Brain microvascular endothelial cell (primary cell): ENCODE measurements around the gene RIMS1.
A peak's percentile ranks its signal among the peaks of the same experiment; 100 is the strongest.

ENCODE experiments used
- DNase-seq: peaks from one replicate; pipeline ENCODE4 v3.0.0-alpha.2; 2020
- H3K27ac ChIP-seq: fragments of 250-450 bp; sonication (Bioruptor Pico); 2 replicates; pipeline ENCODE4 v1.5.1; 2020; ENCODE audit warnings: mild to moderate bottlenecking, moderate library complexity
- H3K27me3 ChIP-seq: fragments of 250-450 bp; sonication (Bioruptor Pico); replicated peaks from 2 replicates; pipeline ENCODE4 v1.5.1; 2020; ENCODE audit warnings: mild to moderate bottlenecking
- H3K36me3 ChIP-seq: fragments of 250-450 bp; sonication (Bioruptor Pico); replicated peaks from 2 replicates; pipeline ENCODE4 v1.5.1; 2020; ENCODE audit warnings: mild to moderate bottlenecking
- H3K4me3 ChIP-seq: 2 replicates; pipeline ENCODE4 v1.5.1; 2011; ENCODE audit warnings: low read depth, mild to moderate bottlenecking, control low read depth, low read length, moderate library complexity
- CTCF ChIP-seq: IDR thresholded peaks from 2 replicates; pipeline ENCODE4 v1.5.1; 2011; ENCODE audit warnings: low read depth, mild to moderate bottlenecking, moderate library complexity, low read length, control low read depth, inconsistent platforms; ENCODE audit errors: missing control alignments
- in situ Hi-C: cut with HindIII; loops from 2 replicates; pipeline ENCODE4 v1.10.0; 2017; ENCODE audit warnings: low sequenced_read_pairs, low pct_ligation_motif_present

Gene RIMS1

DNA sequence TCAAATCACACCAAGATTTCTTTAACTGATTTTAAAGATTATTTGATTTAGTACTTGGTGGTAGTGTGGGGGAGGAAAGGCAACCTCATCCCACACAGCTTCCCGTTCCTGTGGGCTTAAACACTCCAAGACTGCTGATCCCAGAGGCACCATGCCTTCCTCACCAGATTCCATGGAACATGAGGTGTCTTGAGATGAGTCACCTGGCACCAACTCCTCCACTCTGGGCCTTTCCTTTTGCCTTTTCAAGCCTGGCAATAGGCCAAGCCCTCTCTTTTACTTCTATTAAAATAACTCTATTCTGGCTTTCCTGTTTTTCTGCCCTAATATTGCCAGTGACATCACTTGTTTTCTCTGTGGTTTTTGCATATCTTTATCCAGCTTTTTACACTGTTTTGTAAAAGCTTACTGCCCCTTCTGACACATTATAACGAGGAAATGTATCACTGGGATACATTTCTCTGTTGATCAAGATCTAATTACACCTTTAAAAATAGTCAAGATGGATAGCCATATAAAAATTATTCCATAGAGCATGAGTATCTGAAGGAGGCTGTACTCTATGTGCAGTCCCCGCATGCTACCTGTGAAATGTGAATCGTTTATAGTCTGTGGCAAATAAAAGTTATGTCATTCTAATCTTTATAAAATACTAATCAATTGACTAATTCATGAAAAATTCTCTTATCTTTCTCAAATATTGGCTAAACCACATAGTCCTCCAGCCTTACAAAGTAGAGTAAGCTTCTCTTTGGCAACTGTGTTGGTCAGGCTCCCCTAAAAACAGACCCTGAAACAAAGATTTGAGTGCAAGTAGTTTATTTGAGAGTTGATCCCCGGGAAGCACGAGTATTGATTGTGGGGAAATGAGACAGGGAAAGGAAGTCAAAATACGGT lies 477.7 kb downstream of the RIMS1 start:
- TF ChIP-seq CTCF, result no peak
- H3K4me3 ChIP-seq, result no peak overlapping the region
- no peaks in the 10 kb centered on the region for H3K27me3 ChIP-seq
- H3K36me3 ChIP-seq, result no peaks in the 10 kb centered on the region
- no peak overlapping the region for H3K27ac ChIP-seq
- peak; percentile 90 for DNase-seq
- in situ Hi-C loops, result no loop called here

DNA sequence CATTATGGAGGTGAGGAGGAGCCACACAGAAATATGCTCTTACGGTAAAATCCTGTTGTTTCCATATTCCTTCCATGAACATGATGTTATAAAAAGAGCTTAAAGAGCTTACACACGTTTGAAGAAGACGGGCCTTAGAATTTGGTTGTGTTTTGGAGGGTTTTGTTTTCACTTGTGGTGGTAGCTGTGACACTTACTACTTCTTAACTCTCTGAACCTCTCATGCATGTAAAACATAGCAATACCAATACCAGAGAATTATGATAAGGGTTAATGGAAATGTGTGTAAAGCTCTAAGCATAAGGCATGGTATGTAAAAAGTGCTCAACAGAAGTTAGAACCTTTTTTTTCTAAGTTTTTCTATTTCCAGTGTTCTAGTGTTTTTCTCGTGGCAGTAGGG lies 479.4 kb downstream of the RIMS1 start:
- no peak overlapping the region for H3K27ac ChIP-seq
- TF ChIP-seq CTCF, result no peak
- in situ Hi-C loops, result no loop called here
- H3K27me3 ChIP-seq, result no peaks in the 10 kb centered on the region
- no peak for DNase-seq
- no peak overlapping the region for H3K4me3 ChIP-seq
- H3K36me3 ChIP-seq, result no peaks in the 10 kb centered on the region

DNA sequence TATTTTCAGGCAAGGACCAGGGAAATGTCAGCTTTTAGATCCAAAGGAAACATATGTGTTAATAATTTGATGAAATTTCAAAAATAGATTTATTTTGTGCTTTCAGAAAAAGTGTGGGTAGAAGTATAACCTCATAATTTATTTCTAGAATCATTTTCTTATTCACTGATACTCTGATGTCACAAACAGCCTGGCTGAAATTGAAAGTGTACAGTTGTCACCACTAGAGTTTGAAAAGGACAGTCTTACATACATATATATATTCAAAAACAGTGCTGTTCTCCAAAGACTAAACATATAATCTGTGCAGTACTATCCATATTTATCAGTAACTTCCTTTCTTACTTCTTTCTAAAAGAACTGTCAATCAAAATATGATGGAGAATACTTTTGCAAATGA lies 481.1 kb downstream of the RIMS1 start:
- Histone ChIP-seq H3K36me3 (no peaks in the 10 kb centered on the region), H3K27me3 (no peaks in the 10 kb centered on the region), H3K27ac (no peak overlapping the region), H3K4me3 (no peak overlapping the region)
- in situ Hi-C loops, result no loop called here
- no peak for TF ChIP-seq CTCF
- DNase-seq, result no peak

DNA sequence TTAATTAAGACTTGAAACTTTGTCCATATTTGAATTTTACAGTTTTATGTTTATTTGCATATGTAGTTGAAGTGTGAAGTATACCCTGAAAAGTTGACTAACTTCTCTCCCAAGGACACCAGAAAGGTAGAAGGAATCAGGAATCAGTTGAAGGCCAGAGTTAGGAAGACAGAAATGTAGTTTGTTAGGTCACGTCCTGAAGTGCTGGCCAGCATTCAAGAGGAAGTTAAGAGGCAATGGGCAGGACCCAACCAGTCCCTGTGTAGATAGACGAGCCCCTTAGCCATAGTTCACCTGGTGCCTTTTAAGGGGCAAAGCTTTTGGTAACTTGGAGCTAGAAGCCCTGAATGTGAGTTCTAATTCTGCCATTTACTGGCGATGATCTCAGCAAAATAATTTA lies 485.1 kb downstream of the RIMS1 start:
- Histone ChIP-seq H3K4me3 (no peak overlapping the region), H3K27ac (no peak overlapping the region), H3K27me3 (no peaks in the 10 kb centered on the region), H3K36me3 (no peaks in the 10 kb centered on the region)
- DNase-seq, result no peak
- no peak for TF ChIP-seq CTCF
- in situ Hi-C loops, result no loop called here

- Histone ChIP-seq H3K4me3 (no peak overlapping the region), H3K27ac (no peak overlapping the region), H3K36me3 (no peaks in the 10 kb centered on the region), H3K27me3 (no peaks in the 10 kb centered on the region)
- no peak for TF ChIP-seq CTCF
- DNase-seq, result no peak
- in situ Hi-C loops, result no loop called here
Observed at GRCh38 chr6:72374172-72374571, 487.8 kb downstream of the RIMS1 start.

GRCh38 chr6:72374857-72375256 lies 488.5 kb downstream of the RIMS1 start:
- peak; percentile 12 for DNase-seq
- no peaks in the 10 kb centered on the region for H3K27me3 ChIP-seq
- H3K4me3 ChIP-seq, result no peak overlapping the region
- H3K36me3 ChIP-seq, result no peaks in the 10 kb centered on the region
- in situ Hi-C loops, result no loop called here
- H3K27ac ChIP-seq, result no peak overlapping the region
- TF ChIP-seq CTCF, result no peak
